Tibial artery (tissue), 4 donors: ENCODE data around the gene PAX8.

Source experiments
- DNase-seq, 2 donors: peaks; one replicate each; pipeline ENCODE4 v3.0.0-alpha.2; 2019
- H3K27ac ChIP-seq, 2 donors: fragments of 200-600 bp; sonication (generic) in 1 of 2; 1 replicate in 1 of 2; 2 replicates in 1 of 2; pipeline ENCODE4 v1.5.1; 2018 to 2019; ENCODE audit warnings: mild to moderate bottlenecking in 1 of 2
- H3K27me3 ChIP-seq, 2 donors: fragments of 200-600 bp; sonication (generic) in 1 of 2; one replicate each; pipeline versions ENCODE4 v1.5.1 to v1.6.0; 2016 to 2019
- H3K36me3 ChIP-seq, 3 donors: fragments of 200-600 bp; sonication (generic) in 2 of 3; one replicate each; pipeline ENCODE4 v1.5.1; 2016 to 2019; ENCODE audit warnings: mild to moderate bottlenecking in 2 of 3
- H3K4me1 ChIP-seq, 4 donors: fragments of 200-600 bp; sonication (generic) in 2 of 4; 1 replicate in 3 of 4; 2 replicates in 1 of 4; pipeline ENCODE4 v1.5.1; 2016 to 2019
- H3K4me3 ChIP-seq, 2 donors: fragments of 200-600 bp; sonication (generic) in 1 of 2; 1 replicate in 1 of 2; 2 replicates in 1 of 2; pipeline ENCODE4 v1.5.1; 2018 to 2019; ENCODE audit warnings: mild to moderate bottlenecking in 2 of 2
- H3K9me3 ChIP-seq, 3 donors: fragments of 200-600 bp; sonication (generic) in 1 of 3; one replicate each; pipeline ENCODE4 v1.5.1; 2016 to 2019
- CTCF ChIP-seq, 2 experiments: fragments of 200-600 bp in 1 of 2; fragments of 450-650 bp in 1 of 2; IDR thresholded peaks; one replicate each; pipeline ENCODE4 v1.5.1; 2017 to 2019; ENCODE audit warnings: antibody characterized with exemption in 2 of 2, mild to moderate bottlenecking in 1 of 2, moderate library complexity in 1 of 2
- intact Hi-C: fragments of 100-400 bp; cut with DNase I; formaldehyde crosslinking; loops from one replicate; pipeline ENCODE4 v1.15.0; 2023; ENCODE audit warnings: low total_unique reads

The PAX8 gene

DNA sequence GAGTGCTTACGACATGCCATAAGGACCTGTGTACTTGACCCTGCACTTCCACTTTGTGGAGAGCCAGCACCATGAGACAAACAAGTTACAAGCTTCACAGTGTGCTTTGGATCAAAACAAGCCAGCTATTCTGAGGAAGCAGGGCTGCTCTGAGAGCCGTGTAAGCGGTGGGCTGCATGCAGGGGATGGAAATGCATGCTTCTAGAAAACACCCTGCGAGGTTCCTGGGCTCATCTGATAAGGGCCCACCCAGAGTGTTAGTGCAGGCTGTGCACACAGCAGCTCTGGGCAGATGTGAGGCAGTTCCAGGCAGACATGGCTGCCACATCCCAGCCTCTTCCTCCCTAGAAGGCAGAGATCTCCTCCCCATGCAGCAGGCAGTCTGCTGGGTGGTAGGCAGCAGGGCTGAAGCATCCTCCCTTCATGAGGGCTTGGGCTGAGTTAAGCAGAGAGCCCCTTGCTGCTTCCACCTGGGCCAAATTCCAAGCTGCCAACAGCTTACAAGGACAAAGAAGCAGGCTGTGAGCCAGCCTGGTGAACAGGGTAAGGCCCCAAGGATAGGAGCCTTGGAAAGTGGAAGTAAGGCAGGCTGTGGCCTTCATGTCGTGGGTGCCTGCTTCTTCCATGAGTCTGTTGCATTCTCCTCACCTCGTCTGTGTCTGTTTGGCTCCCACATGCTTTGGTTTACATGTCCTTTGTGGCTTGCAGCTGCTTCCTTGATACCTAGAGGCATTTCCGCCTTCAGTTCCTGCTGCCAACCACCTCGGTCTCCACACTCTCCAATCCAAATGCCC is 97.3 kb downstream of the PAX8 start:
- H3K4me3 ChIP-seq = no peak overlapping the region
- peaks cover 0 to 4% (median 0%) of the 10 kb centered on the region in 4 donors for H3K4me1 ChIP-seq
- no peak overlapping the region for H3K27ac ChIP-seq
- TF ChIP-seq CTCF (IDR thresholded peaks at IDR 0.05) = no peak
- intact Hi-C loops = no loop called here
- H3K27me3 ChIP-seq = no peaks in the 10 kb centered on the region
- H3K36me3 ChIP-seq = no peaks in the 10 kb centered on the region
- peak in 1 of 2 donors; percentile 43 for DNase-seq
- no peaks in the 10 kb centered on the region for H3K9me3 ChIP-seq

DNA sequence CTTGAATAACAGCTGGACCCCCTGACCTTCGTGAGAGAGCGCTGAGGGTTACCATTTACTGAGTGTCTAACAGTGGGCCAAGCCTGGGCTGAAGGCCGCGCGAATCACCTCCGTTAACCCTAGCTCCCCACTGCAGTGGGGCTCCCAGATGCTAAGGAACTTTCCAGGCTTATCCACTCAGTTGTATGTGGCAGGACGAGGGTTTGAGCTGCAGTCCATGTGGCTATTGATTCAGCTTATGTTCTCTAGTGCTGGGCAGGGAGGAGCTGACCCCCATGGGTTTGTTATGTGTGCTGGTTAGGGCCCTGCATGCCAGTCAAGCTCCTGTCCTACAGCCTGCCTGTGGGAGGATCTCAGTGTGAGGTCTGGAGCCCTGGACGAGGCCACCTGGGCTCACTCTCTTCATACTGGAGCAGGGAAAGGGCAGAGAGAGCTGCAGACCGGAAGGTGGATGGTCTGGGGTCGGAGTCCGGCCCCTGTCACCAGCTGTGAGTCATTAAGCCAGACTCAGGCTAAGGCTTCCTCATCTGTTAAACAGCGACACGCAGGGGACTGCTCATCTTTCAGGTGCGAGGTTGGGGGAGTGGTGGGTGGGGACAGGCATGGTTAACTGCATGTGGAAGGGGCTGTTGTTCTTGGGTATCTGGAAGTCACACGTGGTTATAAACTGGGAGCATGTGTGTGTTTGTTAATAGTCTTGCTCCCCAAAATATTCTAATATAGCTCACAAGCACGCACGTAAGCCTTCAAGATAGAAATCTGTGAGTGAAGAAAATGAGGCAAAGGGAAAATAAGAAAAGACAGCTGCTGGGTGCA is 98.4 kb downstream of the PAX8 start:
- Histone ChIP-seq H3K36me3 (no peaks in the 10 kb centered on the region), H3K4me1 (peaks cover 0 to 4% (median 0%) of the 10 kb centered on the region in 4 donors), H3K4me3 (no peak overlapping the region), H3K27me3 (no peaks in the 10 kb centered on the region), H3K27ac (no peak overlapping the region), H3K9me3 (no peaks in the 10 kb centered on the region)
- intact Hi-C loops = no loop called here
- TF ChIP-seq CTCF (IDR thresholded peaks at IDR 0.05) = no peak
- peak in 1 of 2 donors; percentile 40 for DNase-seq

DNA sequence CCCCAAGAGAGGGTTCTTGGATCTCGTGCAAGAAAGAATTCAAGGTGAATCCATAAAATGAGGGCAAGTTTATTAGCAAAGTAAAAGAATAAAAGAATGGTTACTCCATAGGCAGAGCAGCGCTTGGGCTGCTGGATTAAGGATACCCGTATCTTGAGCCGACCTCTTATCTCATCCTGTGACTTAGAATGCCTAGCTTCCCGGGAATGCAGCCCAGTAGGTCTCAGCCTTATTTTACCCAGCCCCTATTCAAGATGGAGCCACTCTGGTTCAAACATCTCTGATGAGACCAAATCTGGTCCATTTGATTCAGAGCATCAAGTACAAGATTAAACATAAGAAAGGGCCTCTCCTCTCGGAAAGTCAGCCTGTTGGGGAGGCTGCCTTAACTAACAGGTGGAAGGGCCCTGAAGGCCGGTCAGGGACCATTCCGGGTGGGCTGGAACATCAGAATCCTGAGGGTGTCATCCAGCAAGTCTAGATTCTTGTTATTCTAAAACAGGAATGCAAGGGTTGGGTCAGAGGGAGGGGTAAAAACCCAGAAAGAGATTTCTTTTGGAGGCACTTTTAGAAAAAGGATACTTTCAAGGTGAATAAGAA is 99.2 kb downstream of the PAX8 start:
- no peaks in the 10 kb centered on the region for H3K36me3 ChIP-seq
- H3K4me1 ChIP-seq = peaks cover 0 to 4% (median 0%) of the 10 kb centered on the region in 4 donors
- no peak for TF ChIP-seq CTCF (IDR thresholded peaks at IDR 0.05)
- H3K9me3 ChIP-seq = no peaks in the 10 kb centered on the region
- no peak overlapping the region for H3K27ac ChIP-seq
- intact Hi-C loops = no loop called here
- H3K27me3 ChIP-seq = no peaks in the 10 kb centered on the region
- H3K4me3 ChIP-seq = no peak overlapping the region
- peak in 1 of 2 donors; percentile 20 for DNase-seq

DNA sequence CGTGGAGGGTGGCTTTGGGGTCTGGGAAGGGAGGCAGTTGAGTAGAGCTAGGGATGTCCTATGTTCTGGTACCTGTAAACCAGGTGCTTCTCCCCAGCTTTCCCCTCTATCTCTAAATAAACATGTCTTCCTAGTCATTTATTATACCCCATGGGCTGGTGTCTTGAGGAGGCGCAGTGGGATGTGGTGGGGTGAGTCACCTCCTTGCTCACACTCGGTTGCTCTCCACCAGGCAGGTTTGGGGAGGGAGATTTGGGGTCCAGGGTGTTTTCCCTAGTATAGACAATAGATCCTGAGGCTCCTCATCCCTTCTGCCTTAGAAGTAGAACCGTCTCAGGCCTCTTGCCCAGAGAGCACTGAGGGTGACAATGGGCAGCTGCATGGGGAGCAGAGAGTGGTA is 99.8 kb downstream of the PAX8 start:
- Histone ChIP-seq H3K27me3 (no peaks in the 10 kb centered on the region), H3K9me3 (no peaks in the 10 kb centered on the region), H3K4me3 (no peak overlapping the region), H3K36me3 (no peaks in the 10 kb centered on the region), H3K4me1 (peaks cover 0 to 4% (median 0%) of the 10 kb centered on the region in 4 donors), H3K27ac (no peak overlapping the region)
- intact Hi-C loops = no loop called here
- TF ChIP-seq CTCF (IDR thresholded peaks at IDR 0.05) = no peak
- DNase-seq = peak in 1 of 2 donors; percentile 23

DNA sequence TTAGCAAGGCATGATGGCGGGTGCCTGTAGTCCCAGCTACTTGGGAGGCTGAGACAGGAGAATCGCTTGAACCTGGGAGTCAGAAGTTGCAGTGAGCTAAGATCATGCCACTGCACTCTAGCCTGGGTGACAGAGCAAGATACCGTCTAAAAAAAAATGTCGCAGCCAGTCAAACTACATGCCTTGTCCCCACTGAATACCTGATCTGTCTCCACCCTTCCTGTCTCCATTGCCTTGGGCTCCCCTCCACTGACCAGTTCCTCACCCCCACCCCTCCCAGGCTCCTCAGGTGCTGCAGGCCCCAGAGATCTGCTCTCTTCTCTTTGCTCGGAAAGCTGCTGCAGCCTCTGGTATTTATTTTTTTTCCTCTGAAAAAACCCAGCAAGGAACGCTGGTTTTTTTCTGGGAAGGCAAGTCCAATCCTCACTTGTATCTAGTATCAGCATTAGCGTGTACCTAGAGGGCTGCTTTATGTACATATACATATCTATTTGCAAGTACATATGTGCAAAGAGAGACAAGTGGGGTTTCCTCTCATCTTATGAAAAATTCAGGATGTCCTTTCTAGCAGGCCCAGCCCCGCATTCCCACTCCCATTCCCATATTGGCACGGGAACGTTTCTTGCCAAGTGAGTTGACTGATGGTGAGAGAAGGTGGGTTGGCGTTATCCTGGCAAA is 100.5 kb downstream of the PAX8 start:
- H3K4me1 ChIP-seq = peaks cover 0 to 4% (median 0%) of the 10 kb centered on the region in 4 donors
- peak in 1 of 2 donors; percentile 25 for DNase-seq
- no peak overlapping the region for H3K27ac ChIP-seq
- no peaks in the 10 kb centered on the region for H3K36me3 ChIP-seq
- no peak overlapping the region for H3K4me3 ChIP-seq
- intact Hi-C loops = no loop called here
- no peaks in the 10 kb centered on the region for H3K27me3 ChIP-seq
- no peak for TF ChIP-seq CTCF (IDR thresholded peaks at IDR 0.05)
- H3K9me3 ChIP-seq = no peaks in the 10 kb centered on the region
